Measurements from ENCODE around the gene MICA. TPM values are rescaled to one million over a fixed set of nuclear protein-coding genes. Genes with fewer than 3 reads are reported as not detected.

The MICA gene
- polyA plus RNA-seq, 2 of the 4 experiments (the other 2 are of a cell fraction), result 20.5 to 22.8 TPM

- CTCF ChIA-PET, result interaction anchor here (0.6 to 5.4 kb wide), 11 partner anchors 10 to 210 kb away, joined by 3 to 108 read pairs (median 5); no protein-coding TSS in a partner anchor
- ATAC-seq, result peak; percentile 96 to 99
- 40% methylated on average over 12 of the region's 28 CpGs for WGBS (ENCODE audit: missing lambda C conversion rate)
- H3K9me3 ChIP-seq, result peaks cover 12% of the 10 kb centered on the region; the same call in 2 of the 3 replicates
- no peak overlapping the region for H3K27ac ChIP-seq
- TF ChIP-seq CTCF (IDR thresholded peaks at IDR 0.05), result peak; percentile 68
- TF ChIP-seq ZSCAN20 (CRISPR knock-in tag; IDR thresholded peaks at IDR 0.05), result no peak
- TF ChIP-seq KDM1A (IDR thresholded peaks at IDR 0.05; ENCODE audit: low read depth), result no peak
- no peak for TF ChIP-seq PHF8 (IDR thresholded peaks at IDR 0.05; ENCODE audit: borderline replicate concordance, low read depth)
- no peak for TF ChIP-seq RCOR1 (IDR thresholded peaks at IDR 0.05; ENCODE audit: low read depth, low read length)
- peak; percentile 73 for TF ChIP-seq SMC3 (IDR thresholded peaks at IDR 0.05)
- TF ChIP-seq RAD21 (conservative IDR thresholded peaks at IDR 0.05 in 1 of 2, IDR thresholded peaks at IDR 0.05 in 1 of 2), result peak; percentile 71 to 75
- no peak for TF ChIP-seq ESRRA (IDR thresholded peaks at IDR 0.05; ENCODE audit: borderline replicate concordance, low read length)
- no peak for TF ChIP-seq JUN (IDR thresholded peaks at IDR 0.05)
- H3K4me1 ChIP-seq, result no peaks in the 10 kb centered on the region
- POLR2A ChIA-PET, result interaction anchor here (1.1 kb wide), 1 partner anchor 41 kb away, joined by 3 read pairs; no protein-coding TSS in a partner anchor
- H3K4me2 ChIP-seq, result peak overlapping the region; percentile 47
- H3K4me3 ChIP-seq, result no peak overlapping the region
- DNase-seq (ENCODE audit: low read depth in 1 of 2, low spot score in 1 of 2), result peak; percentile 50 to 77
- no peak for FAIRE-seq
These were observed 38.2 kb downstream of the MICA start for GRCh38 chr6:31441365-31442267.

GRCh38 chr6:31446481-31446880 lies 43.1 kb downstream of the MICA start:
- DNase-seq (ENCODE audit: low read depth in 1 of 2, low spot score in 1 of 2) (no peak), ATAC-seq (no peak), FAIRE-seq (no peak)
- Histone ChIP-seq H3K4me3 (no peak overlapping the region), H3K4me2 (no peak overlapping the region), H3K27ac (no peak overlapping the region), H3K4me1 (no peaks in the 10 kb centered on the region), H3K9me3 (peaks cover 6% of the 10 kb centered on the region; the same call in 1 of the 3 replicates)
- WGBS (ENCODE audit: missing lambda C conversion rate), result 48% methylated on average over 4 of the region's 4 CpGs
- CTCF ChIA-PET, result no interaction called here
- POLR2A ChIA-PET, result no interaction called here
- TF ChIP-seq CBX8 (IDR thresholded peaks at IDR 0.05) (no peak), REST (IDR thresholded peaks at IDR 0.05) (no peak), HMGXB4 (CRISPR knock-in tag; IDR thresholded peaks at IDR 0.05; ENCODE audit: borderline replicate concordance) (no peak), HES2 (IDR thresholded peaks at IDR 0.05) (no peak), FOSB (CRISPR knock-in tag; IDR thresholded peaks at IDR 0.05) (no peak), BHLHE40 (IDR thresholded peaks at IDR 0.05; ENCODE audit: low read depth, low read length) (no peak), POLR2A (IDR thresholded peaks at IDR 0.05; ENCODE audit: low read length) (no peak), NFE2L2 (conservative IDR thresholded peaks at IDR 0.05; ENCODE audit: low read length) (no peak), HOXA7 (CRISPR knock-in tag; IDR thresholded peaks at IDR 0.05) (no peak), ESRRA (IDR thresholded peaks at IDR 0.05; ENCODE audit: borderline replicate concordance, low read length) (no peak), NR3C1 (IDR thresholded peaks at IDR 0.05) (no peak), HDAC2 (IDR thresholded peaks at IDR 0.05) (no peak), TFCP2L1 (CRISPR knock-in tag; IDR thresholded peaks at IDR 0.05) (no peak), RAD21 (conservative IDR thresholded peaks at IDR 0.05 in 1 of 2, IDR thresholded peaks at IDR 0.05 in 1 of 2) (no peak), HEYL (CRISPR knock-in tag; IDR thresholded peaks at IDR 0.05) (no peak), CTCF (IDR thresholded peaks at IDR 0.05) (no peak), ATOH8 (CRISPR knock-in tag; IDR thresholded peaks at IDR 0.05; ENCODE audit: low read depth) (no peak)
